ENCODE results near the gene AP4S1.
"Not testable (repeated sequence)": the region's sequence is repeated elsewhere in the genome, so short reads cannot be mapped to it uniquely, and the experiment has no call there.

AP4S1 gene

GRCh38 chr14:31009836-31010574 is 15.4 kb upstream of the AP4S1 start:
- DNase-seq = no peak

- no peak for DNase-seq
Measured at GRCh38 chr14:31010935-31011334, 14.5 kb upstream of the AP4S1 start.

GRCh38 chr14:31013841-31014240 is 11.6 kb upstream of the AP4S1 start:
- DNase-seq = no peak

GRCh38 chr14:31018057-31018645 is 7.3 kb upstream of the AP4S1 start:
- DNase-seq = no peak

- DNase-seq = no peak
Measured at GRCh38 chr14:31020834-31021575, 4.4 kb upstream of the AP4S1 start.

- no peak for DNase-seq
Measured at GRCh38 chr14:31021576-31021949, 3.9 kb upstream of the AP4S1 start.

- no peak for DNase-seq
Measured at GRCh38 chr14:31022386-31022785, 3.1 kb upstream of the AP4S1 start.

GRCh38 chr14:31024010-31024480 is 1.4 kb upstream of the AP4S1 start:
- DNase-seq = no peak

GRCh38 chr14:31024577-31025366 is 677 bp upstream of the AP4S1 start:
- no peak for DNase-seq

GRCh38 chr14:31026077-31026449 is 614 bp downstream of the AP4S1 start, which contains the start of gene STRN3:
Gene STRN3, minus strand, starts transcription at chr14:31026379. Its CDS starts 194 bp downstream, at chr14:31026185.
- no peak for DNase-seq

- DNase-seq = peak; percentile 83
Measured at GRCh38 chr14:31026450-31027235, 1.2 kb downstream of the AP4S1 start.

- DNase-seq = no peak
Measured at GRCh38 chr14:31027847-31028246, 2.4 kb downstream of the AP4S1 start.

GRCh38 chr14:31029016-31029970 is 3.8 kb downstream of the AP4S1 start:
- no peak for DNase-seq

GRCh38 chr14:31030469-31030868 is 5.0 kb downstream of the AP4S1 start:
- no peak for DNase-seq

- DNase-seq = no peak
Measured at GRCh38 chr14:31036552-31036951, 11.1 kb downstream of the AP4S1 start.

- no peak for DNase-seq
Measured at GRCh38 chr14:31037709-31038221, 12.3 kb downstream of the AP4S1 start.

- no peak for DNase-seq
Measured at GRCh38 chr14:31038521-31039166, 13.2 kb downstream of the AP4S1 start.

GRCh38 chr14:31042300-31042699 is 16.9 kb downstream of the AP4S1 start:
- DNase-seq = no peak

- DNase-seq = not testable (repeated sequence)
Measured at GRCh38 chr14:31042893-31043292, 17.4 kb downstream of the AP4S1 start.

GRCh38 chr14:31043379-31043778 is 17.9 kb downstream of the AP4S1 start:
- no peak for DNase-seq

All from effector CD8-positive, alpha-beta T cell (primary cell).